AG08395 (cell line): ENCODE data around the gene GNG13.
"Not testable (repeated sequence)": the region's sequence is repeated elsewhere in the genome, so short reads cannot be mapped to it uniquely, and the experiment has no call there.

Source experiments
- DNase-seq: peaks from one replicate; pipeline ENCODE4 v3.0.0; 2012; ENCODE audit warnings: mixed read lengths, low spot score

GNG13 gene

GRCh38 chr16:776824-777223, 23.7 kb downstream of the GNG13 start:
- DNase-seq: no peak

- not testable (repeated sequence) for DNase-seq
Measured at GRCh38 chr16:776298-776697, 24.2 kb downstream of the GNG13 start.

- DNase-seq: no peak
Measured at GRCh38 chr16:775236-775796, 25.2 kb downstream of the GNG13 start.

- DNase-seq: no peak
Measured at GRCh38 chr16:774086-775001, 26.2 kb downstream of the GNG13 start.

- no peak for DNase-seq
Measured at GRCh38 chr16:772959-773358, 27.6 kb downstream of the GNG13 start.

GRCh38 chr16:770411-770810, 30.1 kb downstream of the GNG13 start:
- DNase-seq: no peak

- DNase-seq: no peak
Measured at GRCh38 chr16:769934-770333, 30.6 kb downstream of the GNG13 start.

GRCh38 chr16:769184-769784, 31.2 kb downstream of the GNG13 start:
- no peak for DNase-seq

GRCh38 chr16:768428-768827, 32.1 kb downstream of the GNG13 start:
- DNase-seq: no peak

- no peak for DNase-seq
Measured at GRCh38 chr16:767743-768235, 32.7 kb downstream of the GNG13 start.

- no peak for DNase-seq
Measured at GRCh38 chr16:766820-767640, 33.5 kb downstream of the GNG13 start.

- DNase-seq: no peak
Measured at GRCh38 chr16:766008-766819, 34.3 kb downstream of the GNG13 start.

- no peak for DNase-seq
Measured at GRCh38 chr16:765488-765865, 35.1 kb downstream of the GNG13 start.

- DNase-seq: no peak
Measured at GRCh38 chr16:764848-765487, 35.6 kb downstream of the GNG13 start.

- no peak for DNase-seq
Measured at GRCh38 chr16:764184-764750, 36.3 kb downstream of the GNG13 start.

- DNase-seq: no peak
Measured at GRCh38 chr16:763369-764183, 37.0 kb downstream of the GNG13 start.

GRCh38 chr16:762595-763268, 37.8 kb downstream of the GNG13 start:
- DNase-seq: no peak

- DNase-seq: no peak
Measured at GRCh38 chr16:761625-762513, 38.7 kb downstream of the GNG13 start.
